H1 (cell line): ENCODE results near the gene GARNL3. TPM values are rescaled to one million over a fixed set of nuclear protein-coding genes. Genes with fewer than 3 reads are reported as not detected.

Experiments
- CTCF ChIA-PET: fragments of 300-600 bp; sonication (Branson Sonifier 250); formaldehyde crosslinking; loops from one replicate; lab custom pipeline; 2021; ENCODE audit not compliant: partially characterized antibody; lab: Charles Lee
- POLR2A ChIA-PET: fragments of 300-600 bp; sonication (Branson Sonifier 250); formaldehyde crosslinking; loops from one replicate; lab custom pipeline; 2021; ENCODE audit warnings: inconsistent platforms; ENCODE audit not compliant: partially characterized antibody; lab: Charles Lee
- DNase-seq, 2 experiments: peaks; one replicate each; pipeline versions ENCODE4 v3.0.0 to v3.0.0-alpha.2; 2010 to 2022; ENCODE audit warnings: low spot score in 2 of 2, low read depth in 1 of 2, mixed read lengths in 1 of 2
- FAIRE-seq: peaks from 2 replicates; lab custom pipeline; 2011; peaks lifted over from hg19 to GRCh38; lab: Jason Lieb, UNC
- H2AFZ ChIP-seq: 2 replicates; pipeline ENCODE4 v1.8.1; 2012; ENCODE audit warnings: low read length, inconsistent platforms
- H2AK5ac ChIP-seq: 2 replicates; pipeline ENCODE4 v1.6.1; 2013; ENCODE audit warnings: low read depth, low read length
- H2BK120ac ChIP-seq: replicated peaks from 2 replicates; pipeline ENCODE3; 2013; ENCODE audit warnings: low read depth, low read length, inconsistent platforms
- H2BK12ac ChIP-seq: 2 replicates; pipeline ENCODE4 v1.6.1; 2013; ENCODE audit warnings: low read depth, low read length
- H2BK15ac ChIP-seq: 2 replicates; pipeline ENCODE4 v1.6.1; 2013; ENCODE audit warnings: low read length
- H2BK20ac ChIP-seq: 2 replicates; pipeline ENCODE4 v1.6.1; 2013; ENCODE audit warnings: low read length
- H2BK5ac ChIP-seq: 2 replicates; pipeline ENCODE4 v1.6.1; 2013; ENCODE audit warnings: low read depth, low read length
- H3K14ac ChIP-seq: 2 replicates; pipeline ENCODE4 v1.6.1; 2013; ENCODE audit warnings: inconsistent platforms; ENCODE audit not compliant: insufficient read length
- H3K18ac ChIP-seq: 2 replicates; pipeline ENCODE4 v1.6.1; 2013; ENCODE audit warnings: low read length; ENCODE audit errors: extremely low read depth
- H3K23ac ChIP-seq: 2 replicates; pipeline ENCODE4 v1.6.1; 2013; ENCODE audit warnings: inconsistent platforms; ENCODE audit not compliant: insufficient read length
- H3K23me2 ChIP-seq: 2 replicates; pipeline ENCODE4 v1.6.1; 2013; ENCODE audit warnings: low read depth, low read length
- H3K27ac ChIP-seq: 2 replicates; pipeline ENCODE4 v1.6.1; 2011; ENCODE audit warnings: low read depth, low read length, inconsistent platforms
- H3K27me3 ChIP-seq, 4 experiments: replicated peaks in 1 of 4; 1 replicate in 1 of 4; 2 replicates in 3 of 4; pipeline versions ENCODE4 v1.6.1 to v1.8.1; 2011 to 2013; ENCODE audit warnings: low read length in 3 of 4, mild to moderate bottlenecking in 3 of 4, inconsistent platforms in 2 of 4, mixed read lengths in 2 of 4, moderate library complexity in 1 of 4; ENCODE audit not compliant: control insufficient read depth in 3 of 4, insufficient read depth in 3 of 4; ENCODE audit errors: extremely low read depth in 1 of 4
- H3K36me3 ChIP-seq, 4 experiments: 2 replicates each; pipeline versions ENCODE4 v1.6.1 to v1.8.1; 2011 to 2013; ENCODE audit warnings: mild to moderate bottlenecking in 4 of 4, low read length in 3 of 4, moderate library complexity in 2 of 4, control low read depth in 1 of 4, inconsistent platforms in 1 of 4; ENCODE audit not compliant: insufficient read depth in 4 of 4, control insufficient read depth in 2 of 4
- H3K4ac ChIP-seq: replicated peaks from 2 replicates; pipeline ENCODE3; 2013; ENCODE audit warnings: low read length, low read depth, mixed read lengths, inconsistent platforms; ENCODE audit not compliant: insufficient read length
- H3K4me1 ChIP-seq, 4 experiments: replicated peaks in 1 of 4; 1 replicate in 1 of 4; 2 replicates in 3 of 4; pipeline versions ENCODE4 v1.6.1 to v1.8.1; 2011 to 2013; ENCODE audit warnings: low read length in 3 of 4, inconsistent platforms in 2 of 4, mixed read lengths in 1 of 4; ENCODE audit not compliant: insufficient read depth in 4 of 4, control insufficient read depth in 3 of 4
- H3K4me2 ChIP-seq, 2 experiments: 2 replicates each; pipeline versions ENCODE4 v1.6.1 to v1.8.1; 2011 to 2013; ENCODE audit warnings: low read depth in 2 of 2, low read length in 2 of 2, control low read depth in 1 of 2, inconsistent platforms in 1 of 2, mild to moderate bottlenecking in 1 of 2; ENCODE audit not compliant: insufficient read depth in 1 of 2
- H3K4me3 ChIP-seq, 4 experiments: fragments of 200-600, 300-600 bp in 1 of 4; sonication (generic), shearing (Covaris generic), sonication (Bioruptor Twin) in 1 of 4; 2 replicates each; pipeline versions ENCODE4 v1.5.1 to v1.8.1; 2011 to 2016; ENCODE audit warnings: low read length in 4 of 4, low read depth in 3 of 4, control low read depth in 2 of 4, inconsistent platforms in 2 of 4, mild to moderate bottlenecking in 2 of 4, mixed read lengths in 1 of 4, moderate library complexity in 1 of 4; ENCODE audit not compliant: insufficient read depth in 2 of 4; ENCODE audit errors: extremely low read depth in 1 of 4
- H3K56ac ChIP-seq: replicated peaks from 2 replicates; pipeline ENCODE3; 2013; ENCODE audit warnings: low read depth, mild to moderate bottlenecking, mixed read lengths, low read length, inconsistent platforms; ENCODE audit not compliant: insufficient read length
- H3K79me1 ChIP-seq: 2 replicates; pipeline ENCODE4 v1.6.1; 2013; ENCODE audit warnings: low read depth, low read length, control low read depth
- H3K79me2 ChIP-seq, 2 experiments: 2 replicates each; pipeline versions ENCODE4 v1.6.1 to v1.8.1; 2012 to 2013; ENCODE audit warnings: low read length in 2 of 2, mild to moderate bottlenecking in 2 of 2, inconsistent platforms in 1 of 2; ENCODE audit not compliant: insufficient read depth in 2 of 2, control insufficient read depth in 1 of 2
- H3K9ac ChIP-seq, 4 experiments: replicated peaks in 1 of 4; 1 replicate in 1 of 4; 2 replicates in 3 of 4; pipeline versions ENCODE4 v1.6.1 to v1.8.1; 2011 to 2013; ENCODE audit warnings: low read depth in 3 of 4, low read length in 3 of 4, control low read depth in 2 of 4, mild to moderate bottlenecking in 2 of 4, moderate library complexity in 2 of 4, inconsistent platforms in 1 of 4; ENCODE audit errors: extremely low read depth in 1 of 4
- H3K9me3 ChIP-seq, 2 experiments: 2 replicates each; pipeline versions ENCODE4 v1.6.1 to v1.8.1; 2012 to 2013; ENCODE audit warnings: mild to moderate bottlenecking in 2 of 2, moderate library complexity in 2 of 2, control low read depth in 1 of 2, inconsistent platforms in 1 of 2, low read depth in 1 of 2, low read length in 1 of 2, mixed read lengths in 1 of 2; ENCODE audit not compliant: insufficient read depth in 2 of 2
- H4K20me1 ChIP-seq, 2 experiments: replicated peaks in 1 of 2; 2 replicates each; pipeline versions ENCODE3 to v1.8.1; 2011 to 2013; ENCODE audit warnings: inconsistent platforms in 2 of 2, low read length in 2 of 2, mild to moderate bottlenecking in 1 of 2; ENCODE audit not compliant: insufficient read depth in 2 of 2, control insufficient read depth in 1 of 2
- H4K5ac ChIP-seq: 2 replicates; pipeline ENCODE4 v1.6.1; 2013; ENCODE audit warnings: low read length, low read depth, mixed read lengths, inconsistent platforms; ENCODE audit not compliant: insufficient read length
- H4K8ac ChIP-seq: 2 replicates; pipeline ENCODE4 v1.8.0; 2013; ENCODE audit warnings: mild to moderate bottlenecking, moderate library complexity, low read length, inconsistent platforms; ENCODE audit not compliant: insufficient read depth; ENCODE audit errors: extremely low read depth
- H4K91ac ChIP-seq: replicated peaks from 2 replicates; pipeline ENCODE3; 2013; ENCODE audit warnings: low read length, mixed read lengths, inconsistent platforms; ENCODE audit not compliant: insufficient read length
- CHD1 ChIP-seq: IDR thresholded peaks from 2 replicates; pipeline ENCODE4 v1.6.1; 2012; ENCODE audit warnings: low read depth, low read length, improper control_type of control experiment
- FOSL1 ChIP-seq: IDR thresholded peaks from 2 replicates; pipeline ENCODE4 v1.6.1; 2011; ENCODE audit warnings: mild to moderate bottlenecking, low read depth, low read length, moderate library complexity; ENCODE audit not compliant: insufficient read depth
- GABPA ChIP-seq: IDR thresholded peaks from 2 replicates; pipeline ENCODE4 v1.6.1; 2011; ENCODE audit warnings: mild to moderate bottlenecking, low read length, moderate library complexity, borderline replicate concordance; ENCODE audit not compliant: insufficient read depth
- HDAC2 ChIP-seq, 2 experiments: fragments of 300-600 bp in 1 of 2; sonication (generic) in 1 of 2; IDR thresholded peaks; 2 replicates each; pipeline ENCODE4 v1.6.1; 2011 to 2012; ENCODE audit warnings: low read depth in 2 of 2, low read length in 2 of 2, mild to moderate bottlenecking in 2 of 2, moderate library complexity in 2 of 2, borderline replicate concordance in 1 of 2, inconsistent platforms in 1 of 2
- KDM1A ChIP-seq: fragments of 200-600, 300-600 bp; sonication (generic); IDR thresholded peaks from 2 replicates; pipeline ENCODE4 v1.7.1; 2016; ENCODE audit warnings: mild to moderate bottlenecking, low read length, borderline replicate concordance
- KDM5A ChIP-seq: fragments of 200-600 bp; IDR thresholded peaks from 2 replicates; pipeline ENCODE4 v1.7.1; 2012; ENCODE audit warnings: mild to moderate bottlenecking, low read length, inconsistent platforms, mixed read lengths
- NRF1 ChIP-seq: IDR thresholded peaks from 2 replicates; pipeline ENCODE4 v1.6.1; 2011; ENCODE audit warnings: mild to moderate bottlenecking, low read depth, low read length, improper control_type of control experiment
- PHF8 ChIP-seq: fragments of 200-600 bp; sonication (generic); conservative IDR thresholded peaks from 2 replicates; pipeline ENCODE4 v1.7.1; 2012; ENCODE audit warnings: low read depth, mild to moderate bottlenecking, inconsistent platforms, low read length, moderate library complexity
- POLR2AphosphoS5 ChIP-seq: IDR thresholded peaks from 2 replicates; pipeline ENCODE4 v1.6.1; 2011; ENCODE audit warnings: low read depth, low read length
- SP1 ChIP-seq: IDR thresholded peaks from 2 replicates; pipeline ENCODE4 v1.6.1; 2011; ENCODE audit warnings: low read depth, low read length
- TAF7 ChIP-seq: optimal IDR thresholded peaks from 2 replicates; pipeline ENCODE3; 2011; ENCODE audit warnings: low read depth, mild to moderate bottlenecking, inconsistent platforms, low read length, moderate library complexity, borderline replicate concordance
- TEAD4 ChIP-seq: IDR thresholded peaks from 2 replicates; pipeline ENCODE4 v1.6.1; 2012; ENCODE audit warnings: low read depth, low read length, inconsistent platforms, mixed read lengths
- WGBS, 2 experiments: shearing (Covaris generic) in 1 of 2; methylation state at CpG; one replicate each; pipeline versions ENCODE4 v1.1.6 to v1.1.7; 2013 to 2015; ENCODE audit warnings: low lambda C conversion rate in 2 of 2, mixed read lengths in 2 of 2, inconsistent platforms in 1 of 2, low coverage in 1 of 2, missing lambda C conversion rate in 1 of 2; ENCODE audit not compliant: insufficient replicate concordance in 2 of 2, insufficient coverage in 1 of 2, insufficient read length in 1 of 2; ENCODE audit errors: extremely low coverage in 1 of 2, missing lambda C conversion rate in 1 of 2; 5-methylcytosine and 5-hydroxymethylcytosine counted together
- polyA plus RNA-seq, 7 experiments: library from polyadenylated mRNA; depleted of rRNA in 3 of 7; stranded (reverse) in 5 of 7; unstranded in 2 of 7; fragments of >200 nt in 5 of 7; fragments of 200-250 nt in 2 of 7; gene quantifications; 1 replicate in 5 of 7; 2 replicates in 1 of 7; 4 replicates in 1 of 7; pipeline versions ENCODE4 v1.2.1 to v1.2.3, GENCODE V29; 2011 to 2013; ENCODE audit warnings: missing spikeins in 2 of 7, mixed read lengths in 2 of 7
- total RNA-seq: library from RNA; stranded (reverse); fragmentation: NEBNext Ultra II Directional; extraction: Animal tissue kit (Norgen Biotek cat#: 25700); gene quantifications from 2 replicates; pipeline ENCODE4 v1.2.1, GENCODE V29; 2021
- TF ChIP-seq, protein P1 (sequence below): IDR thresholded peaks from 2 replicates; pipeline ENCODE4 v1.6.1; 2012; ENCODE audit warnings: inconsistent platforms
- TF ChIP-seq, protein P2 (sequence below): IDR thresholded peaks from 2 replicates; pipeline ENCODE4 v1.6.1; 2011; ENCODE audit warnings: low read depth, mild to moderate bottlenecking, low read length; ENCODE audit not compliant: insufficient read depth

GARNL3 gene
- total and polyA plus RNA-seq, 2 of the 8 experiments (the other 6 are each of a cell fraction or from before 2014, with no cell fraction given) = 6.5 to 18.3 TPM

DNA sequence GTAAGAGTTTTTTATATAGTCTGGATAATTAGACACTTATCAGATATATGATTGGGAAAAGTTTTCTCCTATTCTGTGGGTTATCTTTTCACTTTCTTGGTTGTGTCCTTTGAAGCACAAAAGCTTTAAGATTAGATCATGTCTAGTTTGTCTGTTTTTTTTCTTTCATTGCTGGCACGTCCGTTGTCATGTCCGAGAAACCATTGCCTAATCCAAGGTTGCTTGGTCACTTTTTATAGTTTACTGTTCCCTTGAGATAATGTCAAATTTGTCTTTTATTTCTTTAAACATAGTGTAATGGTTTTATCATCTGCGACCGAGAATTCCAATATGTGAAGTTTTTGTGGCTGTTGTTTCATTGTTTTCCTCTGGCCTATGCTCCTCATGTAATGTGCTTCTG lies 28.8 kb downstream of the GARNL3 start:
- no peak overlapping the region for H3K14ac ChIP-seq
- no peak overlapping the region for H4K91ac ChIP-seq
- no peaks in the 10 kb centered on the region for H3K27me3 ChIP-seq
- DNase-seq (no peak), FAIRE-seq (no peak)
- H2BK20ac ChIP-seq = no peak overlapping the region
- no peak overlapping the region for H3K9ac ChIP-seq
- no peaks in the 10 kb centered on the region; a peak in 1 of 8 replicates for H3K36me3 ChIP-seq
- no peak overlapping the region for H3K4ac ChIP-seq
- H3K4me1 ChIP-seq = peaks cover 0 to 3% (median 0%) of the 10 kb centered on the region in 4 experiments; a peak in 1 of 7 replicates
- H3K79me2 ChIP-seq = no peaks in the 10 kb centered on the region
- no peak overlapping the region for H2AFZ ChIP-seq
- no peaks in the 10 kb centered on the region for H3K9me3 ChIP-seq
- peaks cover 0 to under 1% of the 10 kb centered on the region in 2 experiments for H4K20me1 ChIP-seq
- H3K56ac ChIP-seq = no peak overlapping the region
- WGBS, 2 experiments = 90% methylated on average over 5 of the region's 5 CpGs; no CpG with 5 or more reads in 1 of the 2 experiments
- no peak overlapping the region for H4K5ac ChIP-seq
- CTCF ChIA-PET = no interaction called here
- H3K4me2 ChIP-seq = no peak overlapping the region
- H3K79me1 ChIP-seq = no peaks in the 10 kb centered on the region; the same call in 1 of the 2 replicates
- POLR2A ChIA-PET = no interaction called here
- no peak overlapping the region for H2BK12ac ChIP-seq
- no peak overlapping the region for H2BK5ac ChIP-seq
- no peak overlapping the region for H3K4me3 ChIP-seq
- no peak overlapping the region for H2BK15ac ChIP-seq
- no peaks in the 10 kb centered on the region for H3K23me2 ChIP-seq
- H3K18ac ChIP-seq = no peak overlapping the region
- no peak overlapping the region for H4K8ac ChIP-seq
- H3K23ac ChIP-seq = no peak overlapping the region
- H3K27ac ChIP-seq = no peak overlapping the region
- H2AK5ac ChIP-seq = no peak overlapping the region
- H2BK120ac ChIP-seq = no peak overlapping the region
- TF ChIP-seq TAF7 (no peak), GABPA (no peak), NRF1 (no peak), KDM1A (no peak), PHF8 (no peak), FOSL1 (no peak), POLR2AphosphoS5 (no peak), SP1 (no peak), HDAC2 (IDR thresholded peaks at IDR 0.05; ENCODE audit: borderline replicate concordance in 1 of 2, low read depth in 2 of 2, low read length in 2 of 2) (no peak), CHD1 (no peak), TEAD4 (no peak), KDM5A (no peak)
- TF ChIP-seq, protein P1, sequence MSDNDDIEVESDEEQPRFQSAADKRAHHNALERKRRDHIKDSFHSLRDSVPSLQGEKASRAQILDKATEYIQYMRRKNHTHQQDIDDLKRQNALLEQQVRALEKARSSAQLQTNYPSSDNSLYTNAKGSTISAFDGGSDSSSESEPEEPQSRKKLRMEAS = no peak
- TF ChIP-seq, protein P2, sequence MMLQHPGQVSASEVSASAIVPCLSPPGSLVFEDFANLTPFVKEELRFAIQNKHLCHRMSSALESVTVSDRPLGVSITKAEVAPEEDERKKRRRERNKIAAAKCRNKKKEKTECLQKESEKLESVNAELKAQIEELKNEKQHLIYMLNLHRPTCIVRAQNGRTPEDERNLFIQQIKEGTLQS = no peak
